ENCODE data around the gene C12orf57. TPM values are rescaled to one million over a fixed set of nuclear protein-coding genes. Genes with fewer than 3 reads are reported as not detected.

The C12orf57 gene
- total and polyA plus RNA-seq, 2 of the 8 experiments (the other 6 are each of a cell fraction or from before 2014, with no cell fraction given), result 174 to 993 TPM

- POLR2A ChIA-PET (ENCODE audit: partially characterized antibody), result interaction anchor here (0.8 to 30.5 kb wide), 8 partner anchors 7 to 144 kb away, joined by 3 to 1596 read pairs (median 5); partner anchors contain the start of genes ATN1, C12orf57, PTPN6 and RNU7-1
- no peak overlapping the region for H3K14ac ChIP-seq (ENCODE audit: insufficient read length)
- H3K4me2 ChIP-seq (ENCODE audit: insufficient read depth in 1 of 2, low read depth in 2 of 2, low read length in 2 of 2), result no peak overlapping the region
- DNase-seq (ENCODE audit: low read depth in 1 of 2, low spot score in 2 of 2) (no peak), FAIRE-seq (no peak)
- H3K36me3 ChIP-seq (ENCODE audit: control insufficient read depth in 2 of 4, insufficient read depth in 4 of 4, low read length in 3 of 4), result peaks cover 22 to 80% (median 42%) of the 10 kb centered on the region in 4 experiments
- H3K9me3 ChIP-seq (ENCODE audit: insufficient read depth in 2 of 2, low read depth in 1 of 2, low read length in 1 of 2), result no peaks in the 10 kb centered on the region
- no peak overlapping the region for H2AFZ ChIP-seq (ENCODE audit: low read length)
- TF ChIP-seq SP1 (IDR thresholded peaks at IDR 0.05; ENCODE audit: low read depth, low read length), result no peak
- no peak overlapping the region for H3K9ac ChIP-seq (replicated peaks in 1 of 4; ENCODE audit: extremely low read depth in 1 of 4, low read depth in 3 of 4, low read length in 3 of 4)
- no peak overlapping the region for H2BK5ac ChIP-seq (ENCODE audit: low read depth, low read length)
- no peak overlapping the region; the same call in 1 of the 2 replicates for H4K8ac ChIP-seq (ENCODE audit: extremely low read depth, insufficient read depth, low read length)
- WGBS, 2 experiments (ENCODE audit: extremely low coverage in 1 of 2, insufficient coverage in 1 of 2, insufficient read length in 1 of 2, insufficient replicate concordance in 2 of 2, low coverage in 1 of 2, low lambda C conversion rate in 2 of 2, missing lambda C conversion rate in 1 of 2), result 92% methylated on average over 3 of the region's 4 CpGs; no CpG with 5 or more reads in 1 of the 2 experiments
- no peak overlapping the region for H4K91ac ChIP-seq (replicated peaks; ENCODE audit: insufficient read length, low read length)
- no peak overlapping the region for H3K4ac ChIP-seq (replicated peaks; ENCODE audit: insufficient read length, low read depth, low read length)
- H3K79me2 ChIP-seq (ENCODE audit: control insufficient read depth in 1 of 2, insufficient read depth in 2 of 2, low read length in 2 of 2), result no peaks in the 10 kb centered on the region
- H2AK5ac ChIP-seq (ENCODE audit: low read depth, low read length), result no peak overlapping the region
- no peak overlapping the region for H3K23ac ChIP-seq (ENCODE audit: insufficient read length)
- no peak overlapping the region for H2BK120ac ChIP-seq (replicated peaks; ENCODE audit: low read depth, low read length)
- H2BK12ac ChIP-seq (ENCODE audit: low read depth, low read length), result no peak overlapping the region
- H3K27me3 ChIP-seq (replicated peaks in 1 of 4; ENCODE audit: control insufficient read depth in 3 of 4, extremely low read depth in 1 of 4, insufficient read depth in 3 of 4, low read length in 3 of 4), result no peaks in the 10 kb centered on the region
- H4K5ac ChIP-seq (ENCODE audit: insufficient read length, low read depth, low read length), result no peak overlapping the region
- no peaks in the 10 kb centered on the region for H3K23me2 ChIP-seq (ENCODE audit: low read depth, low read length)
- no peak overlapping the region for H3K18ac ChIP-seq (ENCODE audit: extremely low read depth, low read length)
- H3K4me3 ChIP-seq (ENCODE audit: extremely low read depth in 1 of 4, insufficient read depth in 2 of 4, low read depth in 3 of 4, low read length in 4 of 4), result no peak overlapping the region
- H2BK20ac ChIP-seq (ENCODE audit: low read length), result no peak overlapping the region
- H3K27ac ChIP-seq (ENCODE audit: low read depth, low read length), result no peak overlapping the region
- H4K20me1 ChIP-seq (replicated peaks in 1 of 2; ENCODE audit: control insufficient read depth in 1 of 2, insufficient read depth in 2 of 2, low read length in 2 of 2), result peaks cover 5 to 9% of the 10 kb centered on the region in 2 experiments
- no peak overlapping the region for H3K56ac ChIP-seq (replicated peaks; ENCODE audit: insufficient read length, low read depth, low read length)
- H2BK15ac ChIP-seq (ENCODE audit: low read length), result no peak overlapping the region
- H3K79me1 ChIP-seq (ENCODE audit: low read depth, low read length), result 0 out of 2 replicates have a peak, but pooled peaks cover 2% of the 10 kb centered on the region
- H3K4me1 ChIP-seq (replicated peaks in 1 of 4; ENCODE audit: control insufficient read depth in 3 of 4, insufficient read depth in 4 of 4, low read length in 3 of 4), result peaks cover 0 to 6% (median under 1%) of the 10 kb centered on the region in 4 experiments; a peak in 2 of 7 replicates
- CTCF ChIA-PET (ENCODE audit: partially characterized antibody), result interaction anchor here (0.8 to 1.6 kb wide), 3 partner anchors 15 to 113 kb away, joined by 3 to 4 read pairs (median 3); no protein-coding TSS in a partner anchor
These were observed 36.3 kb downstream of the C12orf57 start for GRCh38 chr12:6980075-6980474.

Measured in H1 (cell line).